Measurements from ENCODE around the gene MFNG.

MFNG gene

DNA sequence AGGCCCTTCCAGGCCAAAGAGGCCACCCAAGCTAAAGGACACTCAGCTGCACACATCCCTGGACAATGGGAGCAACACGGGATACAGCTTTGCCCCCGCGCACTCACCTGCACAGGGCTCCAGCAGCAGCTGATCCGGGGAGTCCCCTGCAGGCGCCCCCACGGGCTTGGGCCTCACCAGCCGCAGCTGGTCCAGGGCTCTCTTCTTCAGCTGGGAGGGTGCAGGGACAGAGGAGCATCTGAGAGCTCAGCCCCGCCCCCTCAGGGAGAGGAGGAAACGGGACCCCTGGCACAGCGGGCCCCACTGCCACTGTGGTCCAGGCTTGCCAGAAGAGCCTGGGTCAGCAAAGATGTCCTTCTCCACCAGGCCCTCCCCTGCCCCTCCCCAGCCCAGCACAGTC lies 7.8 kb upstream of the MFNG start:
- no peak for DNase-seq (ENCODE audit: low spot score)

DNA sequence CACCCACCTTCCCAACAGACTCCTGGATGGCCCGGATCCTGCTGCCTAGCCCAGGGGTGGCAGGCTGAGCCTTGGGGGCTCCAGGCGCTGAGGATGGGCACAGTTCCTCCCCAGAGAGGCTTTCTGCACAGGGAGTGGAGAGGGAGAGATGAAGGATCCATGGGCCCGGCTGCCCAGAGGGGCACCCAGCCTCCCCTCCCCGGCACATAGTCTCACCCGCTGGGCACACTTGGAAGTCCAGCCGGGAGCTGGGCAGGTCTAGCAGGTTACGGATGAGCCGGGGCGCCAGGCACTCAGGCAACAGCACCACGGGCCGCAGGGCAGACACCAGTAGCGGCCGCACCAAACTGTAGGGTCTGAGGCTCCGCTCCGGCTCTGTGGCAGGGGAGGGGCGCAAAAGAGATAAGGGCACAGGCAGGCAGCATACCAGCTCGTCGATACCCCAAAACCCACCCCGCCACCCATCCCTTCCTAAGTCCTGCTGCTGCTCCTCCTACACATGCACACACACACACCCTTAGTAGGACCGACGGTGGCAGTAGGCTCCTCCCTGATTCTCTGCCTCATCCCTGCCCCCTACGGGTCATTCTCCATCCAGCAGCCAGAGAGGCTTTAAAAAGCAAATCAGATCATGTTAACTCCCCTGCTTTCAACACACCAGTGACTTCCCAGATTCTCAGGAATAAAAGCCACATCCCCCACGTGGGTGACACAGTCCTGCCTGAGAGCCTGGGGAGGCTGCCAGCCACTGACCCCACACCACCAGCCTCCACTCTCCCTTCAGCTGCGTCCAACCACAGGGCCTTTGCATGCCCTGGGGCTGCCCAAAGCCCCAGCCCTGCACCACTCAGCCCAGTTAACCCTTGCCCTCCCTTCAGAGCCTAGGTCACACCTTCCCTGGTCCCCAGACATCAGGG lies 6.5 kb upstream of the MFNG start:
- DNase-seq (ENCODE audit: low spot score): peak; percentile 84

DNA sequence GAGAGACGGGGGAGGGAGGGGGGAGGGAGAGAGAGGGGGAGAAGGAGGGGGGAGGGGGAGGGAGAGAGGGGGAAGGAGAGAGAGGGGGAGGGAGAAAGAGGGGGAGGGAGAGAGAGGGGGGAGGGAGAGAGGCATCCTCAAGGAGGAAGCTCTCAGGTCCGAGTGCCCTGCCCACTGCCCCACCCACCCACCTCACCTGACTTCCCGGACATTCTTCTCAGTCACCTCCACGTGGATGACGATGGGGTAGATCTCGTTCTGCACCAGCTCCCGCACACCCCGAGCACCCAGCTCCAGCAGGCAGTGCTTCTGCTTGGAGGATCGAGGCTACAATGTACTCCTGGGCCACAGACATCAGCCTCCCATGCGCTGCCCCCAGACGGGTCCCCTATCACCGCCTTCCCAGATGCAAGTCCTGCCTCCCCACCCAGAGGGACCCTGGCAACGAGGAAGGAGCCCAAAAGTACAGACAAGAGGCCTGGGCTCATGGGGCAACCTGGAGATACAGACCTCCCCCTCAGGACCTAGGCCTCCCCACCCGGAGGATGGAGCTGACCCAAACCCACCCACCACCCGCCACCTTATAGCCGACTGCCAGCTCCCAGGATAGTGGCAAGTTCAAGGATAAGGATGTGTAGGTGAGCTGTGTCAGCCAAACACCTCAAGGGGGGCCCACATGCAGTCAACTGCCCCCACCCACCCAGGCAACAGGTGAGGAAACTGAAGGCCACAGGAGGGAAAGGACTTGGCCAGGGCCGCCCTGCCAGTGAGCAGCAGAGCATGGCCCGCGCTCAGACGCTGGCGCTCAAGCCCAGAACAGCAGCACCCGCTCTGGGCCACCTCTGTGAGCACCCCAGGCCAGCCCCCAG lies 5.6 kb upstream of the MFNG start:
- no peak for DNase-seq (ENCODE audit: low spot score)

DNA sequence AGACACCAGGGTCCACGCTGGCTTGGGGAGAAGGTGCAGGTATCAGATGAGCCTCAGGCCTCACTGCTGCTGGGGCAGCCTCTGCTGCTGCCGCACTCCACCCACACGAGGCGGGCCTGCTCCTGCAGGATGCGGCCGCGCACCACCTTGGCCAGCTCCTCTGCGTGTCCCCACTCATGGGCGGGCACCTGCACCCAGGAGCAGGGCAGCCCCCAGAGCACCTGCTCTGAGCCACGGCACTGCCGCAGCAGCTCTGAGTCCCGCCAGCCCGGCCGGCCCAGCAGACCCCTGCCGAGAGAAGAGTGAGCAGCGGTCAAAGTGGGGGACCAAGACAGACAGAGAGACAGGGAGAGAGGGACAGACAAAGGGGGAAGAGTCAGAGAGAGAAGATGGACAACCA lies 4.9 kb upstream of the MFNG start:
- no peak for DNase-seq (ENCODE audit: low spot score)

DNA sequence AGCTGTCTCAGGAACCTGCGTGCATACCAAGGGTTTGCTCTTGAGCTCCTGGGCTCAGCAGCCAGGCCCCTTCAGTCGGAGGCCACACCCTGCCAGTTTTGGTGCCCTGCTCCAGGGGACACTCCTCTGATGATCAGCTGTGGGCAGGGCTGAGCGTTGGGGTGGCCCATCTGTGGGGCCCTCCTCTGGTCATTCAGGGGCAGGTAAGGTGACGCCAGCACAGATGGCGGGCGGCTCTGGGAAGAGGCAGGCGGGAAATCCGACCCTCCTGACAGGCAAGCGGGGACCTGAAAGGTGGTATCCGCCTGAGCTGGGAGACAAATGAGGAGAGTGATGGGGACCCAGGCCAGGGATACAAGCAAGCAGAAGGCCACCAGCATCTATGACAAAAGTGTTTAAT lies 3.8 kb upstream of the MFNG start:
- DNase-seq (ENCODE audit: low spot score): no peak

DNA sequence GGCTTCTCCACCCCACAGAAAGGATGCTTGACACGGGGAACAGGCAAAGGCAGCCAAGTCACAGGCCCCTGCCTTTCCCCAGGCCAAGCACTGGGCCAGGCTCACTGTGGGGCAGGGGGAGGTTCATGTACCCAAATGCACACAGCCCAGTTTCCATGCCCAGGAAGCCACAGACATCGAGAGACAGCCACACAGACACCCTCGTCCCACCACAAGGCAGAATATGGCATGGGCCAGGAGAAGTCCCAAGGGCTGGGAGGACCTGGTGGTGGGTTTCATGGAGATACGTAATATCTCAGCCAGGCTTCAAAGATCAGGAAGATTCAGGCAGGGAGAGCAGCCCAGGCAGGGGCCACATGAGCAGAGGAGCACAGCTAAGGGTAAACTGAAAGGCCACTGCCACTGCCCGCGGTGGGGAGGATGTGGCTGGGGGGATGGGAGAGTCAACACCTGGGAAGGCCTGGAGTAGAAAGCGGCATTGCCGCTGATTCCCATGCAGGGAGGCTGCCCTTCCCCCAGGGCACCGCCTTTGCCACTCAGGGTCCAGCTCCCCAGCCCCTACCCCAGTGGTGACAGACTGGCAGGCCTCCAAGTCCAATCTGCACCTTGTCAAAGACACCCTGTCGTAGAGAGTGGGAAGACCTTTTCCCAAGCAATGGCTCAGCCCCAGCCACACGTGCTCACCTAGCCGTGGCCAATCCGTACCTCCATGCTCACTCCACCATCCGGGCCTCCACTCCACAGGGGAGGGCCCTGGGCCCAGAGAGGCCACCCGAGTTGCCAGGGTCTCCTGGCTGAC lies 2.4 kb upstream of the MFNG start:
- DNase-seq (ENCODE audit: low spot score): no peak

DNA sequence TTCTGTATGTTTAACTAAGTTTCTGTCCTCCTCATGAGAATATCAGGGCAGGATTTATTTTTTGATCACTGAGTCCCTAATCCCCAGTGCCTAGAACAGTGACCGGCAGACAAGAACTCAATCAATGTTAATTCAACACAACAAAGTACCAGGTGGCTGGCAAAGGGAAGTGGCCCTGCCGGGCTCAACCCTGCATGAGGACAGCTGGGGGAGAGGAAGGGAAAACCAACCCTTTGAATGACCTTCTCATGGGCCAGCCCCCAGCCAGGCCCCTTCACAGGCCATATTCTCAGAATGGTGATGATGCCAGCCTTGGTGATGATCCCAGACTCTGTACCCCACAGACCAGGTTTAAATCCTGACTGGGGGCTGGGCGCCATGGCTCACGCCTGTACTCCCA lies 1.4 kb upstream of the MFNG start:
- no peak for DNase-seq (ENCODE audit: low spot score)

DNA sequence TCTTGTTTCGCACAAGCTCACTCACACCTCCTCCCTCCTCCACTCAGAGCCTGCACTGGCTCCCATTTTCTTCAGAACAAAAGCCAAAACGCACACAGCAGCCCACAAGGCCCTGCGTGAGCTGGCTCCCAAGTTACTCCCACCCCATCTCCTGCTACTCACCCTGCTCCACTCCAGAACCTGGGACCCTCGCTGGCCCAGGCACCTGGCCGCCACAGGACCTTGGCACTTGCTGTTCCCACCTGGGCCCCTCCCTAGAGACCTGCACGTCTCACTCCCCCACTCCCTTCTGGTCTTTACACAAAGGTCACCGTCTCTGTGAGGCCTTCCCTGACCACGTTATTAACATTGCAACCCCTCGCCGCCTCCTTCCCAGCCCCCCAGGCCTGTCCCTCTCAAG lies 945 bp upstream of the MFNG start:
- DNase-seq (ENCODE audit: low spot score): no peak

DNA sequence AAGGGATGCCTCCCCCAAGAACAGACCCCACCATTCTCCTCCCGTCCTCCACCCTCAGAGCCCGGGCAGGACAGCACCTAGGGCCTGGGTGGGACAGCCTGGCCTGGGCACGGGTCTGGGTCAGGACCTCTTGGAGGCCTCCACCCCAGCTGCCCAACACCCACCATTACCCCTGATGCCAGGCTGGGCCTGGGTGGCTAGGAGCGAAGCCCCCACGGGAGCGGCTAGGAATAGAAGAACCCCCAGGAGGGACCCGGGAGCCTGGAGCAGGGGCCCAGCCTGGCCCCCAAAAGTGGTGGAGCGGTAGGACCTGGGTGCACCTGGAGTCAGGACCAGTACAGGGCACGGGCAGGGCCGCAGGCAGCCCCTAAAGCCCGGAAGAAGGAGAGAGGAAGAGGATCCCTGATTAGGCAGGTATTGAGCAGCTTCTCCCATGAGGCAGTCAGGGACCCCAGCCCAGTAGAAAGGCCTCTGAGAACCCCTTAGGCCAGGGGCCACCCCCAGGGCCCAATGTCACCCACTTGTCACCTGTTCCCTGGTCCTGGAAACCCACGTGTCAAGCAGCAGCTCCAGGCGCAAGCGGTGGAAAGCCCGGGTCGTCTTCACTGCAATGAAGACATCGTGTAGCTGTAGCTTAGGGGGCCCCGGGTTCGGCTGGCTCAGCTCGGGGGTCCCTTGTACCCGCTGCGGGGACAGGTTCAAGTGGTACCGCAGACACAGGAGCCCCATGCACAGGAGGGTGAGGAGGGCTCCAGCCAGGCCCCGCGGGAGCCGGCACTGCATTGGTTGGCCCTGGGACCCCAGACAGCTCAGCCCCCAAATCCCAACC lies 575 bp downstream of the MFNG start:
- no peak for DNase-seq (ENCODE audit: low spot score)

DNA sequence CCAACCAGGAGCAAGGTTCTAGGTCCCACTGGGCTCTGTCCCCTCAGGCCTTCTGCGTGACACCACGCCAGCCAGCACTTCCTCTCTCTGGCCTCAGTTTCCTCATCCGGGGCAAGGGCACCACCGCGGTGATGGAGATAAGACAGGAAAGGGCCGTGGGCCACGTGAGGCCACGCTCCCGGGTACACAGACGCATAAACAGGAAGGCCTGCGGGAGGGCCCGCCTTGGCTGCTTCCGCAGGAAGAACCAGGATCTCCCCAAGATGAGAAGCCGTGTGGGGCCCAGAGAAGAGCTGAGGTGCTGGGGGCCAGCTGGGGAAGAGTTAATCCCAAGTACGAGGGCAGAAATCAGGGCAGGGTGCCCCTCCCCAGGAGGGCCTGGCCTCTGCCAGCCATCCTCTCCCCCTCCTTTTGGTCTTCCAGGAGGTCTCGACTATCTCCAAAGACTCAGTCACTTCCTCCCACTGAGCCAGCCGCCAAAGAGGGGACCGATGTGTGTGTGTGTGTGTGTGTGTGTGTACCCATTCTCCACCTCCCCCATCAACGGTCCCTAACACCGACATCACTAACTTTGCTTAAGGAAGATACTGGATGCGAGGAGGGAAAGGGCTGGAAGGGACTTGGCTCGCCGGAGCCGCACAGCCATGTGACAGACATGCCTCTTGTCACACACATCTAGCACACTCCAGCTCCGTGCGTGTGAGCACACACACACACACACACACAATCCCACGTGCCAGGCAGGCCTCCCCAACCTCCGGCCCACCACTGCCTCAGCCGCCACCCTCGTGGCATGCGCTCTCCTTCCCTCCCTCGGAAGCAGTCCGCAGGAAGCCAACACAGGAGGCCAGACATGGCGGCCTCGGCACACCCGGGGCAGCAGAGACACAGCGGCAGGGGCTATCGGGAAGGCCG lies 1.4 kb downstream of the MFNG start:
- no peak for DNase-seq (ENCODE audit: low spot score)

DNA sequence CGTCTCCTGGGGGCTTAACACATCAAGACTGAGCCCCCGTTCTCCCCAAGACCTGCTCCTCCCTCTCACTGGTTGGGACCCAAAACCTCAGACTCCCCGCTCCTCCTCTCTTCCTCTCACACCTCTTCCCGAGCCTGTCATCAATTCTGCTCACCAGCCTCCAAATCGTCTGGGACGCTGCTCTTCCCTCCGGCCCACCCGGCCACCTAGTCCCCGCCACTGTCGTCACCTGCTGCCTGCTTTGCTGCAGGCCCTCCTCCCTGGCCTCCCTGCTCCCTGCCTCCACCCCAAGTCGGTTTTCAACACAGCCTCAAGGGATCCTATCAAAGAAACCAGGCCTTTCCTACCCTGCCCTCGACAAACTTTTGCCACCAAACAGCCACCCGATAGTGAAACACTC lies 3.1 kb downstream of the MFNG start:
- no peak for DNase-seq (ENCODE audit: low spot score)

DNA sequence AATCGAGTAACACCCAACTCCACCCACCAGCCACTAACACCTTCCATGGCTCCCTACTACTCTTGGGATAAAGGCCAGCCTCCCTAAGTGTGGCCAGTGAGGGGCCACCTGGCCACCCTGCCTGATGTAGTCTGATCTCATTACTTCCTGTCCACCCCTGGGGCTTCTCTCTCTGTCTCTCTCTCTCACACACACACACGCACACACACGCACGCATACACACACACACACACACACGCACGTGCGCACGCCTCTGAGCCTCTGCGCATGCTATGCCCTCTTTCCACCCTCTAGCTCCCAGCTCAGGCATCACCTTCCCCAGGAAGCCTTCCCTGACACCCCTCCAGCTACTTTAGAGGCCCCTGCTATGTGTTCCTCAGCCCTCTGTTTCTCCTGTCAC lies 3.9 kb downstream of the MFNG start:
- no peak for DNase-seq (ENCODE audit: low spot score)

DNA sequence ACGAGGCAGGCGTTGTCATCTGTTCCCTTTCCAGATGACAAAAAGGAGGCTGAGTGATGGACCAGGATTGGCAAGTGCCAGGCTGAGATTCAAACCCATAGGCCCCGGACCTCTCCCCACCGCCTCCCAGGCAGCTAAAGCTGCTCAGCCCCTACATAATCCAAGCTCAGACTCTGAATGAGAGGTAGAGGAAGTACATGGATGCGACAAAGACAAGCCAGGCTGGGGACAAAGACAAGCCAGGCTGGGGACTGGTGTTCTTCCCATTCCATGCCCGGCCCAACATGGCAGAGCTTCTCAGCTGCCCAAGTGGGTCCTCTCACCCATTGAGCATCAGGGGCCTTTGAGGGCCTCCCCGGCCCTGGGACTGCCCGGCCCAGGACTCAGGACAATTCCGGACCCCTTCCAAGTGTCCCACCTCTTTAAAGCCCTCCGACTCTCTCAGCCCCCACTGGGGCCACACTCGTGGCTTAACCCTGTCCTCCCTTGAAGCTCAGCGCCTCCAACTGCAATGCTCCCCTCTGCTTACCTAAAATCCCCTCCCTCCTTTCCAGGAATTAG lies 4.8 kb downstream of the MFNG start:
- DNase-seq (ENCODE audit: low spot score): no peak

DNA sequence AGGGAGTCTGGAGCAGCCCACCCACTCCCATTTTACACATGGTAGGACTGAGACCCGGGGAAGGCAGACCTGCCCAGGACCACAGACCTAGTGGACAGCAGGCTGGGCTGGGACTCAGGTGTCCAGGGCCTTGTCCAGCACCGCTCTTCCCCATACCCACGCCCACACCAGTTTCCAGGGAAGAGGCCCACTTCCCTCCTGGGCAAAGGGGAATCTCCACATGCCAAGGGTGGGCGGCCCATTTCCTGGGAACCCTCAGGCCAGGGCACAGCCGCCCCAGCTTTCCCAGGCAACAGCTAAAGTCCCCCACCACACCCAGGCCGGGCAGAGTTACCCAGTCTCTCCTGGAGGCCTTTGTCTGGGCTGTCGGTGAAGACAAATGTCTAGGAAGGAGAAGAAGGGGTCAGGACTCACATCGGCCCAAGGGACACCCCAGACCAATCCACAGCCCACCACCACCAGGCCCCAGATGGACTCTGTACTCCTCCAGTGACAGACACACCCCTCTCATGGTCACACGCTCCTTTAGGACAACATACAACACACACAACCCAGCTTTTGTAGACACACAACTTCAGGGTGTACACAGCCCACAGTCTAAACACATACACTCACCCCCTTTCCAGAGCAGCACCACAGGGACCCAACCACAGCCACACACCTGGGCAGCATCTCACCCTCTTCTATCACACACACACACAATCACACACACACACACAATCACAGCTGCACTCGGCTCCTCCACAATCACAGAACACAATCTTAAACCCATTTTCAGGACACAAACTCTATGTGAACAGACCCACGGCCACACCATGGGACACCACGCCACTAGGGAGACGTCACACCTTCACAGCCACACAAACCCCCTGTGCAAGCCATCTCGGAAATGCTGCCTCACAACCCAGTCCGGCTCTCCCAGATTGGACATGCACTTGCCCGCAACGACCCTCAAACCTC lies 5.5 kb downstream of the MFNG start:
- no peak for DNase-seq (ENCODE audit: low spot score)

DNA sequence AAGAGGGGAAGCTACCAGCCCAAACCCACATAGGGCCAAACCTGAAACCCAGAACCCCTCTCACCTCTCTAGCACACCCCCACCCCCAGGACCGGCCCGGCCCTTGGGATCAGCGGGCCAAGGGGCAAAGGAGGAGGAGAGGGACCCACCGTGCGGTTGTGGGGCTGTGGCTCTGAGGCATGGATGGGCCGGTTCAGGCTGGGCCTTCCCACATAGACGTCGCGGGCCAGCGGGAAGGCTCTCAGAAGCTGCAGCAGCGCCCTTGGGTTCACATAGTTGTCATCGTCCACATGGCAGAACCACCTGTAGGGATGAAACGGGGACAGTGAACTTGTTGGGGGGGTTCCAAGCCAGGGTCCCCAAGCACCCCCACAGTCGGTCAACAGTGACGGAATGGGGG lies 7.0 kb downstream of the MFNG start:
- no peak for DNase-seq (ENCODE audit: low spot score)

DNA sequence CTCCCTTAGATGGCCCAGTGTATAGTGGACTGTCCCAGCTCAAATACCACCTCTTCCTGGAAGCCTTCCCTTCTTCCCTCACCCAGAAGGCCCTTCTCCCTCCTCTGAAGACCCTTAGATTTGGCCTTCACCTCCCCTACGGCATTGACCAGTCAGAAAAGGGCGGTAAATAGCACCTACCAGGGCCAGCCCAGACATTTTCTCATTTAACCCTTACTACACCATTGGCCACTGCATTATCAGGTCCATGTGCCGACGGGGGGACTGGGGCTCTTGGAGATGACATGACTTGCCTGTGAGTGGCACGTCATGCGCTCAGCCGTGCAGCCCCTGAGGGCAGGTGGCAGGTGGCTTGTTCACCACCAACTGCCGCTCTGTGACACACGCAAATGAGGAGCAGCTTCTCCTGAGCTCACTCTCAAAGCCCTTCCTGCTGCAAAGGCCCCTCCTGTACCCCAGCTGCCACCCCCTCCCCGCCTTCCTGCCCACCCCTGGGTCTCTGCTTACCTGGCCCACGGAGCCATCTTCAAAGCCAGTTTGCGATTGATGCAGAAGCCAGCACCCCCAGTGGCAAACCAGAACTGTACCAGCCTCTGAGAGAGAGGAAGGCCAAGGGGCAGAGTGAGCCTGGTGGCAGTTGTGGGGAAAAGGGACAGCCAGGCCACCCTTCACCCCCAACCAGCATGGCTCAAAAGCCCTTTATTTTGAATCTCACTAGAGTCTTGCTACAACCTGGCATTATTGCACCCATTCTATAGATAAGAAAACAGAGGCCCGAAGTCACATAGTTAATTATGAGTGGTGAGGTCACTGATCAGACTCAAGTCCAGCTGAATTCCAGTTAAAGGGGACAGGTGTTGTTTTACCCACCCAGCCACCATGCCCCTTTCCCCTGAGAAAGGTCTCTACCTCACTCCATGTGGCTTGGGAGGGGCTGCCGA lies 9.5 kb downstream of the MFNG start:
- no peak for DNase-seq (ENCODE audit: low spot score)

DNA sequence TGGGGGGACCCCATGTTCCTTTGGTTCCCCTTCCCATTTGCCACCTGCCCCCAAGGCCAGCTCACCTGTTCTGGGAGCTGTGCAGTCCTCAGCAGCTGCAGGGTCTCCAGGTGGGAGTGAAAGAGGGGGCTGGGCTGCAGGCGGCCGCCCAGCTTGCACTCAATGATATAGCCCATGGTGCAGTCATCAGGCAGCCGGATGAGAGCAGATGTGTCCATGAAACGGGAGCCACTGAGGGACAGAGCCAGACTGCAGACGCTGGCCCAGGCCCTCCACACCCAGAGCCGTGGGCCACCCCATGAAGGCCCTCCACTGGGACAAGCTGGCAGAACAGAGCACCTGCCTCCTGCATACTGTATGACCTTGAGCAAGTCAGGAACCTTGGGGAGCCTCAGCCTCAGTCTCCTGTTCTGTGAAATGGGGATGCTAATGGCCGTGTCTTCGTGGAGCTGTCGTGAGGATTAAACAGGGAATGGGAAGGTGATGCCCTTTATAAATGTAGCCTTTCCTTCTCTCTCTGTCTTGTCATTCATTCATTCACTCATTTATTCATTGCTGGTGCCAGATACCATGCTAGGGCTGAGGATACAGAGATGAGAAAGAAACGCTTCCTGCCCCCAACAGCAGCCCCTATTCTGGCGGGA lies 11.6 kb downstream of the MFNG start:
- no peak for DNase-seq (ENCODE audit: low spot score)
